Transverse colon (tissue), 4 donors: ENCODE data around the gene PYCR2.

ENCODE experiments used
- POLR2AphosphoS5 ChIP-seq, 3 donors: sonication (generic); formaldehyde crosslinking; IDR thresholded peaks; one replicate each; pipeline ENCODE4 v1.6.1; 2016; ENCODE audit warnings: antibody characterized with exemption in 3 of 3
- TF ChIP-seq, protein P1 (sequence below), 5 experiments: fragments of 200-600 bp in 3 of 5; fragments of 450-650 bp in 2 of 5; sonication (generic) in 3 of 5; IDR thresholded peaks; 1 replicate in 2 of 5; 2 replicates in 3 of 5; pipeline ENCODE4 v1.5.1; 2016 to 2017; ENCODE audit warnings: antibody characterized with exemption in 5 of 5, inconsistent platforms in 3 of 5, mild to moderate bottlenecking in 2 of 5, moderate library complexity in 1 of 5

DNA sequence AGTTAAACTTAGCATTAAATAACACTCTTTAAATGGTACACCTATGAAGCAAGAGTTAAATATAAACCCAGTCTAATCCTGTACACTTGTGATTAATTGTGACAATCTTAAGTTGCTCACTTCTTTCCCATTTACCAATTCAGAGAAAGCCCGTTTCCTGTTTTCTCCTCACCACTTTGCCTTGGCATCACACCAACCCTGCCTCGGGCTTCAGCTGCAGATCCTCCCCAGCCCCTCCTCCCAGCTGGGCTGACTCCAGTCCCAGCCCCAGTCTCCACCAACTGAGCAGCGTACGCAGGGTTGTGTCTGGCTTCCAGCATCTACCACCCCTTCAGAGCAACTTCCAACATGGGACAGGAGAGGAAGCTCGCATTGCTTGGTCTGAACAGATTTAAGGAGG is 4.1 kb downstream of the PYCR2 start:
- TF ChIP-seq, protein P1, sequence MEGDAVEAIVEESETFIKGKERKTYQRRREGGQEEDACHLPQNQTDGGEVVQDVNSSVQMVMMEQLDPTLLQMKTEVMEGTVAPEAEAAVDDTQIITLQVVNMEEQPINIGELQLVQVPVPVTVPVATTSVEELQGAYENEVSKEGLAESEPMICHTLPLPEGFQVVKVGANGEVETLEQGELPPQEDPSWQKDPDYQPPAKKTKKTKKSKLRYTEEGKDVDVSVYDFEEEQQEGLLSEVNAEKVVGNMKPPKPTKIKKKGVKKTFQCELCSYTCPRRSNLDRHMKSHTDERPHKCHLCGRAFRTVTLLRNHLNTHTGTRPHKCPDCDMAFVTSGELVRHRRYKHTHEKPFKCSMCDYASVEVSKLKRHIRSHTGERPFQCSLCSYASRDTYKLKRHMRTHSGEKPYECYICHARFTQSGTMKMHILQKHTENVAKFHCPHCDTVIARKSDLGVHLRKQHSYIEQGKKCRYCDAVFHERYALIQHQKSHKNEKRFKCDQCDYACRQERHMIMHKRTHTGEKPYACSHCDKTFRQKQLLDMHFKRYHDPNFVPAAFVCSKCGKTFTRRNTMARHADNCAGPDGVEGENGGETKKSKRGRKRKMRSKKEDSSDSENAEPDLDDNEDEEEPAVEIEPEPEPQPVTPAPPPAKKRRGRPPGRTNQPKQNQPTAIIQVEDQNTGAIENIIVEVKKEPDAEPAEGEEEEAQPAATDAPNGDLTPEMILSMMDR (IDR thresholded peaks at IDR 0.05): no peak
- no peak for TF ChIP-seq POLR2AphosphoS5 (IDR thresholded peaks at IDR 0.05)
